ENCODE measurements around the gene TTLL3.
"Not testable (repeated sequence)": the region's sequence is repeated elsewhere in the genome, so short reads cannot be mapped to it uniquely, and the experiment has no call there.

The TTLL3 gene

GRCh38 chr3:9838856-9839255 lies 28.8 kb downstream of the TTLL3 start:
- DNase-seq, result no peak

GRCh38 chr3:9841015-9841414 lies 31.0 kb downstream of the TTLL3 start:
- no peak for DNase-seq

GRCh38 chr3:9843715-9844438 lies 33.8 kb downstream of the TTLL3 start, which contains the start of gene RPUSD3:
Gene RPUSD3 (minus strand): TSS chr3:9844008. CDS start chr3:9843990, 18 bp downstream.
- peak; percentile 98 for DNase-seq

- no peak for DNase-seq
Observed at GRCh38 chr3:9846231-9846630, 36.2 kb downstream of the TTLL3 start.

- no peak for DNase-seq
Observed at GRCh38 chr3:9846931-9847488, 36.9 kb downstream of the TTLL3 start.

GRCh38 chr3:9847870-9848269 lies 37.8 kb downstream of the TTLL3 start:
- DNase-seq, result not testable (repeated sequence)

GRCh38 chr3:9848860-9849259 lies 38.8 kb downstream of the TTLL3 start:
- DNase-seq, result not testable (repeated sequence)

- DNase-seq, result not testable (repeated sequence)
Observed at GRCh38 chr3:9851383-9851782, 41.3 kb downstream of the TTLL3 start.

GRCh38 chr3:9851926-9852325 lies 41.9 kb downstream of the TTLL3 start:
- DNase-seq, result not testable (repeated sequence)

GRCh38 chr3:9852528-9852927 lies 42.5 kb downstream of the TTLL3 start:
- DNase-seq, result no peak

GRCh38 chr3:9854291-9854940 lies 44.4 kb downstream of the TTLL3 start:
- DNase-seq, result not testable (repeated sequence)

- no peak for DNase-seq
Observed at GRCh38 chr3:9855594-9855993, 45.5 kb downstream of the TTLL3 start.

- no peak for DNase-seq
Observed at GRCh38 chr3:9859530-9860025, 49.5 kb downstream of the TTLL3 start.

GRCh38 chr3:9861201-9861600 lies 51.1 kb downstream of the TTLL3 start:
- DNase-seq, result no peak

- no peak for DNase-seq
Observed at GRCh38 chr3:9861626-9862130, 51.6 kb downstream of the TTLL3 start.

GRCh38 chr3:9862391-9863057 lies 52.5 kb downstream of the TTLL3 start:
- DNase-seq, result no peak

GRCh38 chr3:9863058-9863772 lies 53.2 kb downstream of the TTLL3 start:
- DNase-seq, result no peak

- DNase-seq, result no peak
Observed at GRCh38 chr3:9864200-9864927, 54.3 kb downstream of the TTLL3 start.

- DNase-seq, result not testable (repeated sequence)
Observed at GRCh38 chr3:9865125-9865637, 55.1 kb downstream of the TTLL3 start.

GRCh38 chr3:9866639-9867038 lies 56.6 kb downstream of the TTLL3 start:
- DNase-seq, result no peak

GRCh38 chr3:9867106-9867505 lies 57.0 kb downstream of the TTLL3 start:
- no peak for DNase-seq
